Right ventricle myocardium superior (tissue), 1 donor: Measurements from ENCODE around the gene P4HTM. TPM values are rescaled to one million over a fixed set of nuclear protein-coding genes. Genes with fewer than 3 reads are reported as not detected.

Experiments
- ATAC-seq: fragments of 200-7000 bp; cut with Tn5 transposase; one replicate; pipeline ENCODE4 v1.9.1; 2020; ENCODE audit warnings: mild to moderate bottlenecking; ENCODE audit not compliant: poor library complexity
- DNase-seq: peaks from one replicate; pipeline ENCODE4 v3.0.0-alpha.2; 2020
- intact Hi-C: fragments of 100-400 bp; cut with DNase I; formaldehyde crosslinking; loops from one replicate; pipeline ENCODE4 v1.11.2; 2022
- long read RNA-seq: library from polyadenylated mRNA; unstranded; transcript quantifications from one replicate; pipeline ENCODE4 v2.0.0, GENCODE V29; 2021
- total RNA-seq: library from RNA; stranded (reverse); fragmentation: NEBNext Ultra II Directional; extraction: Animal tissue kit (Norgen Biotek cat#: 25700); gene quantifications from one replicate; pipeline ENCODE4 v1.2.1, GENCODE V29; 2021
- donor health status: DM: no; HTN: yes; CAD: no; lungs with severe emphysema.

The P4HTM gene, protein sequence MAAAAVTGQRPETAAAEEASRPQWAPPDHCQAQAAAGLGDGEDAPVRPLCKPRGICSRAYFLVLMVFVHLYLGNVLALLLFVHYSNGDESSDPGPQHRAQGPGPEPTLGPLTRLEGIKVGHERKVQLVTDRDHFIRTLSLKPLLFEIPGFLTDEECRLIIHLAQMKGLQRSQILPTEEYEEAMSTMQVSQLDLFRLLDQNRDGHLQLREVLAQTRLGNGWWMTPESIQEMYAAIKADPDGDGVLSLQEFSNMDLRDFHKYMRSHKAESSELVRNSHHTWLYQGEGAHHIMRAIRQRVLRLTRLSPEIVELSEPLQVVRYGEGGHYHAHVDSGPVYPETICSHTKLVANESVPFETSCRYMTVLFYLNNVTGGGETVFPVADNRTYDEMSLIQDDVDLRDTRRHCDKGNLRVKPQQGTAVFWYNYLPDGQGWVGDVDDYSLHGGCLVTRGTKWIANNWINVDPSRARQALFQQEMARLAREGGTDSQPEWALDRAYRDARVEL
- total RNA-seq: 25.1 TPM
- long read RNA-seq, transcript P4HTM-205 (8 exons, 2,796 nt): minor isoform, 9 of 116 reads
- long read RNA-seq, transcript P4HTM-202 (9 exons, 2,127 nt): major isoform, 78 of 116 reads
- long read RNA-seq, partial matches to known transcripts: 10 of 116 reads
- long read RNA-seq, other reads (novel, unspliced or antisense): 18 of 116 reads

DNA sequence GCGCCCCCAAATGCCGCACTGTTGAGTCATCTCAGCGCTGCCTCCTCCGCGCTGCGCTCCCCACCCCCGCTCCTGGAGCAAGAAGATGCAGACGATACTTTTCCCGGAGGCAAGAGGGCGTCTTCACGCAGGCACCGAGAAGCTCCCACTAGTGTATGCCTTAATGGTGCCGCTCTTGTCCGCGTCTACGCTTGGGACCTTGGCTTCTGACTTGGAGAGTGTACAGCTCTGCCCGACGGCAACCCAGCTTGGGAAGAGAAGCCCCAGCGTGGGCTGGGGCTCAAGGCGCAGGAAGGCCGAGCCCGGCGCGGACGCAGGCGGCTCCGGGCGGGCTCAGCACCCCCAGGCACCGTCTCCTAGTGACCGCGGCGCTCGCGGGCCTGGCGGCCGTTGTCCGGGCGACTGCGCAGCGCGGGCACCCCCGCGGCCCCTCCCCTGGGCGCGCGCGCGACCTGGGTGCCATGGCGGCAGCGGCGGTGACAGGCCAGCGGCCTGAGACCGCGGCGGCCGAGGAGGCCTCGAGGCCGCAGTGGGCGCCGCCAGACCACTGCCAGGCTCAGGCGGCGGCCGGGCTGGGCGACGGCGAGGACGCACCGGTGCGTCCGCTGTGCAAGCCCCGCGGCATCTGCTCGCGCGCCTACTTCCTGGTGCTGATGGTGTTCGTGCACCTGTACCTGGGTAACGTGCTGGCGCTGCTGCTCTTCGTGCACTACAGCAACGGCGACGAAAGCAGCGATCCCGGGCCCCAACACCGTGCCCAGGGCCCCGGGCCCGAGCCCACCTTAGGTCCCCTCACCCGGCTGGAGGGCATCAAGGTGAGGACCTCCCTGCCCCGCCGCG is at the start of gene P4HTM:
Gene P4HTM, plus strand, starts transcription at position 446 of the 840 bp plus-strand sequence. Its CDS starts 16 bp downstream, at position 462.
- ATAC-seq (peak; percentile 89), DNase-seq (peak; percentile 92)
- intact Hi-C loops: loop anchor here (10.0 kb wide), 1 partner anchor 455 kb away; no protein-coding TSS in a partner anchor

DNA sequence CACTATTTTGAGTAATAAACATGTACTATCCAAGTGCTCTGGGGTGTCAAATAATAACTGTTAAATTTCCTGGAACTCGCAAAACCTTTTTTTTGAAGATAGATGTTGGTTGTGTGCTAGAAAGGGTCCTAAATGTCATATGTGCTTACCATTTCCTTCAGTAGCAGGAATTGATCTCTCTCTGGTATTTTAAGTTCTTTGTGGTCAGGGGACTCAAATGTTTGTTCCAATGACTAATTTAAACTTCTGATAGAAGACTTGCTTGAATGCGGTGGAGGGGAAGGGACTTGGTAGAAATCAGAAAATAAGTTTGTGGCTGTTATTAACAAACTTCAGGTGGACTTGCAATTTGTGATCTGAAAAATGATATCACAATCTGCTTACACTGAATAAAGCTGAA is 44.6 kb upstream of the P4HTM start:
- intact Hi-C loops: no loop called here
- ATAC-seq: no peak
- no peak for DNase-seq

DNA sequence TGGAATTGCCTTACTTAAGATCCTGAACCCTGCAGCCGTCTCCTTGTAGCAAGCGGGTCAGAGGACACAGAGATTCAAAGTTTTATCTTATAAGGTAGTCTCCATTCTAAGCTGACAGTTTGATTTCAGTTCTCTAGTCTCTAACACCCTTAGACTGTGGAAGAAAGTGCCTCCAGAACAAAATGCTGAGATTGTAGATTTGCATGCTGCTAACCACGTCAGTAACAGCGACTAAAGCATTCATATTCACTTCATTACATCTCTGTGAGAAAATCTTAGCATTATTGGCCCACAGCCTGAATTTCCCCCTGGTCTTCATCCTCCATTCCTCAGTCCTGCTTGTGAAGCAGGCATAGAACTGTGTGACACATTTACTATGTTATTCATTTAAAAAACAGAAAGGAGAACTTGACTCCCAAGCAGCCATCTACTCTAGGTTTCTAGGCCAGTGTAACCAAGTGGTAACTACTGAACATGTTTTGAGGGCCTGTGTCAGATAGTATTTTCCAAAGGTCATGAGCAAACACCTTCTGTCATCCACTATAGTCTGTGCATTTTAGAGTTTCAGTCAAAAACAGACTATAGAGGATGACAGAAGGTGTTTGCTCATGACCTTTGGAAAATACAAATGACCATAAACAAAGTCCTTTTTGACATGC is 44.0 kb upstream of the P4HTM start:
- intact Hi-C loops: no loop called here
- ATAC-seq (no peak), DNase-seq (no peak)

DNA sequence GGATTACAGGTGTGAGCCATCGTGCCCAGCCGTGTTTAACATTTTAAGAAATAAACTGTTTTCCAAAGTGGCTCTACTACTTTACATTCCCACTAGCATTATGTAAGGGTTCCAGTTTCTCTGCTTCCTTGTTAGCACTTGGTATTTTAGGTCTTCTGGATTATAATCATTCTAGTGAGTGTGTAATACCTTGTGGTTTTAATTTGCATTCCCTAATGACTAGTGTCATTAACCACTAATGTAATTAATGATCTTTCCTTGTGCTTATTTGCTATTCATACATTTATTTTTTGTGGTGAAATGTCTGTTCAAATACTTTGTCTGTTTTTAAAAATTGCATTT is 40.7 kb upstream of the P4HTM start:
- ATAC-seq (peak; percentile 11), DNase-seq (no peak)
- intact Hi-C loops: no loop called here

DNA sequence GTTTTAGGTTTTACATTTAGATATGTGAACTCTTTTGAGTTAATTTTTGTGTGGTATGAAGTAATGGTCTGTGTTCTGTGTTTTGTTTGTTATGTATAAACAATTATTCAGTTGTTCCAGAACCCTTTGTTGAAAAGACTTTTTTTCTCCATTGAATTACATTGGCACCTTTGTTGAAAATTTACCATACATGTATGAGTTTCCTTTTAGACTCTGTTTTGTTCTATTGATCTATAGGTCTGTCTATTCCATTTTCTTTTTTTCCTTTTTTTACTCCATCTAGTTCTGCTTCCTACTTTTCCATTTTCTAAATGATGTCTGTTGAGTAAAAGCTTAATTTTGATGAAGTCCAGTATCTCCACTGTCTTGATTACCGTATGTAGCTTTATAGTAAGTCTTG is 40.0 kb upstream of the P4HTM start:
- ATAC-seq (no peak), DNase-seq (no peak)
- intact Hi-C loops: no loop called here

DNA sequence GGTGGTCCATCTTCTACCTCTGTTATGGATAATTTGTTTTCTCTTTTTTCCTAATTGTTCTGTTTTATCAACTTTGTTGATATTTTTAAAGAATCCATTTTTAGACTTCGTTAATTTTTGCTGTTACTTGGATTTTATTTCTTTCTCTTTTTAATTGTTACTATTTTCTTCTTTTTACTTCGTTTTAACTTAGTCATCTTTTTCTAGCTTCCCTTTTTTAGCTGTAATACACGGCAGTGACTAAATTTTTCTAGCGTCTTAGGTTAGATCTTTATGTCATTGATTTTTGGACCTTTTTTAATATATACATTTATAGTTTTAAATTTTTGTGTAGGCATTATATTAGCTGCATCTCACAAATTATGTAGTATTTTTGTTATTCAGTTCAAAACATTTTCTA is 38.3 kb upstream of the P4HTM start:
- intact Hi-C loops: no loop called here
- DNase-seq: no peak
- ATAC-seq: no peak

DNA sequence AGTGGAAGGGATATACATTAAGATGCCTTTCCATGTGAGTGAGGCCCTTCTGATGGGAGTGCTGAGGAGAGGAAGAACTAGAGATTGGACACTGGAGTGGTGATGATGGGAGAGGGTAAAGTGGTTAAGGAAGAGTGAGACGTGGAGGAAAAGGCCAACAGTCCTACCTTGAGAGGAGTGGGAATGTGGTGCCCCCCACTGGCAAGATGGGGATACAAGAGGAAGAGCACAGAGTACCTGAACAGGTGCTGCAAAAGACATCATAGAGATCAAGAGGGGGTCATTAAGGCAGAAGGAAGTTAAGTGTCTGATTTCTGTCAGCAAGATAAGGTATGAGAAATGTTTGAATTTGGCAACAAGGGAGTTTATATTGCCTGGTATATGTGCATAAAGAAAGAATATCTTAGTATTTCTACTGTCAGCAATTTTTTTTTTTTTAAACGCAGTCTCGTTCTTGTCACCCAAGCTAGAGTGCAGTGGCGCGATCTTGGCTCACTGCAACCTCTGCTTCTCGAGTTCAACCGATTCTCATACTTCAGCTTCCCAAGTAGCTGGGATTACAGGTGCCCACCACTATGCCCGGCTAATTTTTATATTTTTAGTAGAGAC is 37.4 kb upstream of the P4HTM start:
- ATAC-seq: peak; percentile 25
- intact Hi-C loops: no loop called here

DNA sequence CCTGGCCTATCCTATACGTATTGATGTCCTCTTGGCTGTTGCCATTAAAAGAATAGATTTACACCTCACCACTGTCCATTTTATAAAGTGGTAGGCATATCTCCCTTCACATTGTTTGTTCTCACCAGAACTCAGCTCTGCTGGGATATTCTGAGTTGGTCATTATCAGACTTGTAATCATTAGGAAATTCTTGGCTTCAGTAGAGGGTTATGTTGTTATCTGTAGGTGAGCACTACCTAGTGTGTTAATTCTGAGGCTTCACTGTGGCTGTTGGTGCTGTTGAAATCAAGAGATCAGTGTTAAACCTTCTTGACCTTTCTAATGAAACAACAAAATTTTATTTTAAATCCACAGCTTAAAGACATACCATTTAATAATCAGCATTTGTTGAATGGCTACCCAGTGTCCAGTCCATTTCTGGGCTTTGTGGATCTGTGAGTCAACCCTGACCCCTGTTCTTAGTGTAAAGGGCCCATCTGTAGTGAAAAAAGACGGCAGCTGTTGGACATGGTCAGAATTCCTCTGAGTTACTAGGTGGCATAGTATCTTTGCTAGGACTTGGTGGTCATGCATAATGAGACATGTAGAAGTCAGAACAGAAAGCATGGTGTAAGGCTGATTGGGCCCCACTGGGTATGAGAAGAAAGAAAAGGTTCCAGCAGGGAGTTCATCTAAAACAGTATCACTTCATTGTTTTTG is 32.9 kb upstream of the P4HTM start:
- DNase-seq (no peak), ATAC-seq (no peak)
- intact Hi-C loops: no loop called here

More for the DNA sequence above, 37.4 kb upstream of the P4HTM start:
- no peak for DNase-seq

DNA sequence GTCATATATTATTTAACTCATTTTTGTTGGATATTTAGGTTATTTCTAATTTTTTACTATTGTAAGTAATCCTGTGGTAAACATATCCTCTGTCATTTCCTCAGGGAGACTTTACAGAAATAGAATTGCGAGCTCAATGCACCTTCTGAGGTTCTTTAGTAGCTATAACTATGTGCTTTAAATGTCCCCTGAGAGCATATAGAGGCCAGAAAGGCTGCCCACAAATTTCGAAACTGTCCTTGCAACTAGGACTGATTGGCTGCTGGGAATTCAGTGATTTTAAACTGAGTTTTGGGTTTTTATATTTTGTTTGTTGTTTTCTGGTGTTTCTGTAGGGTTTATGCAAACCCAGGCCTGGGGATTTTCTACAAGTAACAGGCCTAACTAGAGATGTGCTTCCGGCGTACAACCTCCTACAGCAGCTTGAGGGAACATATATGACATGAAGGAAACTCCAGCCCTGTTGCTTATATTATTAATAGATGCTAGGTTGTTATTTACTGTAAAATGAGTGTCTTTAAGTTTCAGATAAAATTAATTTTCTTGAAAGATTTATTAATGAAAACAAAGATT is 29.1 kb upstream of the P4HTM start:
- DNase-seq (no peak), ATAC-seq (no peak)
- intact Hi-C loops: loop anchor here (10.0 kb wide), 1 partner anchor 86 kb away; no protein-coding TSS in a partner anchor

DNA sequence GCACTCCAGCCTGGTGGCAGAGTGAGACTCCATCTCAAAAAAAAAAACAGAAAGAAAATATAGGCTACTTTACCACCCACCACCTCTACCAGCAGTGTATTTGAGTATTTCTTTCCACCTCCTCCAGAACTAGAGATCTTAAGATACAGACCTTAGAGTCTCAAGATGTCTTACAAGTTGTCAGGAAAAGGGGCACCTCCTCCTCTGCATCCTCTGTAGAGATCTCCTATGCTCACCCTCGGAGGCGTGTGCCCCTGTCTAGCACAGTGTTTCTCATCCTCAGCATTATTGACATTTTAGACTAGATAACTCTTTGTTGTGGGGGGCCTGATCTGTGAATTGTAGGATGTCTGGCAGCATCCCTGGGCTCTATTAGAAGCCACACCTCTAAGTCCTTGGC is 27.7 kb upstream of the P4HTM start:
- no peak for DNase-seq
- no peak for ATAC-seq
- intact Hi-C loops: loop anchor here (10.0 kb wide), 1 partner anchor 88 kb away; no protein-coding TSS in a partner anchor

DNA sequence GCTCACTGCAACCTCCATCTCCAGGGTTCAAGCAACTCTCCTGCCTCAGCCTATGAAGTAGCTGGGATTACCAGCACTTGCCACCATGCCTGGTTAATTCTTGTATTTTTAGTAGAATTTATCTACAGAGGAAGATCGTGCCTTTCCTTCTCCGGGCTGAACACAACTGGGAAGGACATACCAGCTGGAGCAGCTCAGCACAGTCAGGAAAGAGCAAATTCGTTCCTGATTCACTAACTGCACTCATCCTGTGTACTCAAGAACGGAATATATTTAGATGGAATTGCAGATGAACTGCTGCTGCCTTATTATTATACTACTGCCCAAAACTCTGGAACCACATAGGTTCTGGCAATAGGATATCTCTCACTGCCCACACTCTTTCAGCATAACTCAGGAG is 27.1 kb upstream of the P4HTM start:
- intact Hi-C loops: loop anchor here (10.0 kb wide), 1 partner anchor 88 kb away; no protein-coding TSS in a partner anchor
- ATAC-seq (no peak), DNase-seq (no peak)

DNA sequence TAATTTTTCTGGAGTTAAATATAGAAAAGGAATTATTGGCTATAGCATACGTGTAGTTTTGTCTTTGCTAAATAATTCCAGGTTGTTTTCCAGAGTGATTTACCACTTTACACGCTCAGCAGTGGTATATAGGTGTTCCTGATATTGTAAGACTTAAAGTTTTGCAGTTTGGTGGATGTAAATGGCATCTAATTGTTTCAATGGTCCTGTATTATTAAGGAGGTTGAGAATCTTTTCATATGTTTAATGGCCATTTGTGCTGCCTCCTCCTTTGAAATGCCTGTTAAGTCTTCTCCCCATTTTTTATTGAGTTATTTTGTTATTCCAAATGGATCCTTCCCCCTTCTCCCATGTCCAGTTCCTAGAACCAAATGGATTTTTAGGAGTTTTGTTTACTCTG is 26.4 kb upstream of the P4HTM start:
- intact Hi-C loops: loop anchor here (10.0 kb wide), 1 partner anchor 89 kb away; no protein-coding TSS in a partner anchor
- no peak for DNase-seq
- no peak for ATAC-seq

DNA sequence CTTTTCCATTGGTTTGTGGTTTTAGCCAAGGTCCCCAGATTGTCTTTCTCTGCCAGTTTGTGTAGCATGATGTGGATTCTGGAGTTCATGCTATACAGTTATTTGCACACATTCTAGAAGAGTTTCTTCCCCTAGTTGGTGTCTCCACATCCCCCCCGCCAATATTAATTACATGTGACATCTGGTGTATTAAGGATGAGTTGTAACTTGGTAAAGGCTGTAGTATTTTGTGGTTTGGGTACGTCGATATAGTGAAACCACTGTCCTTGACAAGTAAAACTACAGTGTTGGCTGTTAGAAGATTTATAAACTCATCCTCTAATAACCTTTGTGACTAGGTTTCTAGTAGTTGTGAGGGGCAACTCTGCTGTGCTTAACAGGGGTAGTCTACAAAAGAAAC is 23.7 kb upstream of the P4HTM start:
- no peak for ATAC-seq
- no peak for DNase-seq
- intact Hi-C loops: loop anchor here (10.0 kb wide), 1 partner anchor 92 kb away; no protein-coding TSS in a partner anchor

DNA sequence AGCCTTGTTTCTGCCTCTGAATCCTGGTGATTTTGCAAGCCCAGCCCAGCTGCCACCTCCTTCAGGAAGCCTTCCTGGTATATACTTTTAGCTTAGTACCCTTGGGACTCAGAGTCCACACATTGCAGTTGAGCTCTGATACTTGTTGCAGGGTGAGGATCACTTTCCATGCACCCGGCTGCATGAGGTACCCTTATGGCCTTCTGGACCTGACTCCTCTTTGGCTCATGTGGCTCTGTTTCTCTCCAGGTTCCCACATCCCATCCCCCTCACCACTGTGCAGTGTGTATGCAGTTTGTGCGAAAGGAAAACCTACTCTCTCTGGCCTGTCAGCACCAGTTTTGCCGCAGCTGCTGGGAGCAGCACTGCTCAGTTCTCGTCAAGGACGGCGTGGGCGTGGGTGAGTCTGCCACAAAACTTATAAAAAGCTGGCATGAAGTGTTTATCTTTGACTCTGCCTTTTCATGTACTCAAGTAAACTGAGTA is 23.1 kb upstream of the P4HTM start:
- DNase-seq: no peak
- peak; percentile 27 for ATAC-seq
- intact Hi-C loops: loop anchor here (10.0 kb wide), 1 partner anchor 92 kb away; no protein-coding TSS in a partner anchor

DNA sequence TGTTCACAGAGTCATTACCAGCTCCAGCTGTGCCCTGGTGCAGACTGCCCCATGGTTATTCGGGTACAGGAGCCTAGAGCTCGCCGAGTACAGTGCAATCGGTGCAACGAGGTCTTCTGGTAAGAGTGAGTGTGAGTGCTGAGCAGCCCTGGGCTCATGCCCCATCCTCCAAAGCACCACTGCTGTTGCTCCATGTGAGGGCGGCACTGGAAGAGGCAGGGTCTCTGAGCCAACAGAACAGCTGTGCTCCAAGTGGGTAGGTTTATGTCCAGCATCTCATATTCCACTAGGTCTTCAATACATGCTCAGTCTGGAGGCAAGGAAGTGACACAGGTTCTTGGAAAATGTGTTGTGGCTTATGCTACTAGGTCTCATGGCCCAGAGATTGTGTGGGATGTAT is 19.5 kb upstream of the P4HTM start:
- ATAC-seq (no peak), DNase-seq (no peak)
- intact Hi-C loops: no loop called here

DNA sequence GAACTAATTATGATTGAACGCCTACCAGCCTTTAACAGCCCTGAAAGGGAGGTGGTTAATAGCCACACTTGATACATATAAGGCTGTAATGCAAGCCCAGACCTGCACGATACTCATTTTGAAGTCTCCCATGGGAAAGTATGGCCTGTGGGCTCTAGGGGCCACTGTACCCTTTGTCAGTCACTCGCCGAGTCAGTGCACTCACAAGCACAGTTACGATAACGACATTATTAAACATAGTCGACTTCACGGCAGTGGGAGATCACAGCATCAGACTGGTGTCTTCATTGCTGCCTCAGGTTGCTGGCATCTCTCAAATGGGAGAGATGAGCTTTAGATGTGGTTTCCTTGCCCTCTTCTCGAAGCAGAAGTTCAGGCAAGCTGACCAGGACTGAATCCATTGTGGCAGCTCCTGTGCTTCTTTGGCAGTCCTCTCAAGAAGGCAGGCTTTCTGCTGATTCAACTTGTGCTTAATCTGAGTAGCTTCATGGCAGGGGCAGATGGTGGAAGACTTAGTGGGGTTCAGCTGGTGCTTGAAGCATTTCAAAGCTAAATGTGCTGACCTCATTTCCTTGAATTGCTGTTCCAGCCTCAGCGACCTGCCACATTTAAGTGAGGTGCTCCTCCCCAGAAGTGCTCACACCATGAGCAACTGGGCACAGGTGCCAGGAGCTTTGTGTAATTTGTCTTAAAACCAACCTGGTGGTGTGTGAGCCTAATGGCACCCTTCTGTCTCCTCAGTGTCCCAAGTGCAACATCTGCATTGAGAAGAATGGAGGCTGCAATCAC is 15.8 kb upstream of the P4HTM start:
- no peak for DNase-seq
- intact Hi-C loops: no loop called here
- ATAC-seq: no peak
